Endodermal cell (in vitro differentiated cells): ENCODE measurements around the gene S1PR2. TPM values are rescaled to one million over a fixed set of nuclear protein-coding genes. Genes with fewer than 3 reads are reported as not detected.
"Not testable (repeated sequence)": the region's sequence is repeated elsewhere in the genome, so short reads cannot be mapped to it uniquely, and the experiment has no call there.

Experiments
- DNase-seq: peaks from one replicate; pipeline ENCODE4 v3.0.0-alpha.2; 2017
- H3K27ac ChIP-seq: 2 replicates; pipeline ENCODE4 v1.5.1; 2013; ENCODE audit warnings: mild to moderate bottlenecking, low read depth, low read length, moderate library complexity
- H3K27me3 ChIP-seq: 2 replicates; pipeline ENCODE4 v1.6.1; 2013; ENCODE audit warnings: mild to moderate bottlenecking, low read length, moderate library complexity; ENCODE audit not compliant: insufficient read depth, control insufficient read depth, poor library complexity, severe bottlenecking
- H3K36me3 ChIP-seq: 2 replicates; pipeline ENCODE4 v1.7.0; 2013; ENCODE audit warnings: mild to moderate bottlenecking, low read length, moderate library complexity; ENCODE audit not compliant: control insufficient read depth, insufficient read depth
- H3K4me1 ChIP-seq: one replicate; pipeline ENCODE4 v1.7.0; 2013; ENCODE audit warnings: low read length; ENCODE audit not compliant: control insufficient read depth, insufficient read depth
- H3K4me3 ChIP-seq: 2 replicates; pipeline ENCODE4 v1.5.1; 2013; ENCODE audit warnings: mild to moderate bottlenecking, low read length, moderate library complexity
- H3K9ac ChIP-seq: 2 replicates; pipeline ENCODE4 v1.6.1; 2013; ENCODE audit warnings: mild to moderate bottlenecking, low read length, moderate library complexity; ENCODE audit not compliant: poor library complexity, severe bottlenecking; ENCODE audit errors: extremely low read depth
- H3K9me3 ChIP-seq: 2 replicates; pipeline ENCODE4 v1.6.1; 2013; ENCODE audit warnings: mild to moderate bottlenecking, low read length, moderate library complexity; ENCODE audit not compliant: control insufficient read depth
- H3K27ac Mint-ChIP-seq: 2 replicates; pipeline ENCODE4 v1.8.0; 2020; ENCODE audit warnings: mixed read lengths
- H3K27me3 Mint-ChIP-seq: 2 replicates; pipeline ENCODE4 v1.8.0; 2021; ENCODE audit warnings: mild to moderate bottlenecking, mixed read lengths; ENCODE audit not compliant: insufficient read depth
- H3K36me3 Mint-ChIP-seq: 2 replicates; pipeline ENCODE4 v1.8.0; 2020; ENCODE audit warnings: low read depth, mixed read lengths
- H3K4me1 Mint-ChIP-seq: 2 replicates; pipeline ENCODE4 v1.8.0; 2020; ENCODE audit warnings: mixed read lengths
- H3K4me3 Mint-ChIP-seq: 2 replicates; pipeline ENCODE4 v1.8.0; 2020; ENCODE audit warnings: mild to moderate bottlenecking, moderate library complexity, mixed read lengths
- H3K9me3 Mint-ChIP-seq: 2 replicates; pipeline ENCODE4 v1.8.0; 2020; ENCODE audit warnings: mild to moderate bottlenecking, mixed read lengths
- CTCF ChIP-seq: fragments of 200-600 bp; sonication (generic); conservative IDR thresholded peaks from 2 replicates; pipeline ENCODE4 v1.5.0; 2021; ENCODE audit warnings: antibody characterized with exemption, mild to moderate bottlenecking
- WGBS, 2 experiments: methylation state at CpG; one replicate each; pipeline versions ENCODE4 v1.1.5 to v1.1.7; 2013; ENCODE audit warnings: missing lambda C conversion rate in 2 of 2, mixed read lengths in 1 of 2; ENCODE audit not compliant: insufficient coverage in 1 of 2, insufficient read length in 1 of 2; 5-methylcytosine and 5-hydroxymethylcytosine counted together
- microRNA-seq: library from miRNA; unstranded; fragments of <30 nt; microRNA quantifications from one replicate; pipeline ENCODE4 v1.2.0, GENCODE V29; 2020; ENCODE audit warnings: borderline microRNAs expressed
- total RNA-seq, 2 donors: library from RNA; stranded (reverse); fragmentation: NEBNext Ultra II Directional in 1 of 2; extraction: Animal tissue kit (Norgen Biotek cat#: 25700) in 1 of 2; gene quantifications; 2 replicates in 1 of 2; 3 replicates in 1 of 2; pipeline ENCODE4 v1.2.1, GENCODE V29; 2021

S1PR2 gene
- total RNA-seq, 2 donors from 2014 or later, result 11.0 to 16.4 TPM

- Histone ChIP-seq H3K27ac (no peak overlapping the region), H3K9ac (no peak overlapping the region), H3K4me1 (no peaks in the 10 kb centered on the region), H3K9me3 (no peaks in the 10 kb centered on the region), H3K36me3 (peaks cover 57% of the 10 kb centered on the region), H3K27me3 (no peaks in the 10 kb centered on the region), H3K4me3 (no peak overlapping the region)
- no peak for TF ChIP-seq CTCF
- WGBS, 2 experiments, result 90 to 98% methylated on average over 6 to 7 of the region's 7 CpGs
- Mint-ChIP-seq H3K27ac (no peak overlapping the region), H3K4me1 (no peaks in the 10 kb centered on the region), H3K9me3 (no peaks in the 10 kb centered on the region), H3K36me3 (peaks cover 47% of the 10 kb centered on the region), H3K27me3 (no peaks in the 10 kb centered on the region), H3K4me3 (no peak overlapping the region)
- DNase-seq, result no peak
These were observed 50.7 kb downstream of the S1PR2 start for GRCh38 chr19:10180459-10180858.

- not testable (repeated sequence) for H3K4me3 Mint-ChIP-seq, H3K9me3 ChIP-seq, H3K4me1 ChIP-seq, H3K27ac ChIP-seq, H3K9me3 Mint-ChIP-seq, H3K27ac Mint-ChIP-seq, H3K4me1 Mint-ChIP-seq, H3K27me3 Mint-ChIP-seq, H3K27me3 ChIP-seq, H3K4me3 ChIP-seq, H3K9ac ChIP-seq, DNase-seq
- WGBS, 2 experiments, result 93 to 95% methylated on average over 2 to 6 of the region's 6 CpGs
- H3K36me3 Mint-ChIP-seq, result peaks cover 51% of the 10 kb centered on the region
- H3K36me3 ChIP-seq, result peaks cover 61% of the 10 kb centered on the region
These were observed 51.1 kb downstream of the S1PR2 start for GRCh38 chr19:10180024-10180423.

GRCh38 chr19:10173527-10173926, 57.6 kb downstream of the S1PR2 start:
- Histone ChIP-seq H3K4me1 (no peaks in the 10 kb centered on the region), H3K27me3 (no peaks in the 10 kb centered on the region), H3K9me3 (no peaks in the 10 kb centered on the region), H3K27ac (no peak overlapping the region), H3K36me3 (peaks cover 71% of the 10 kb centered on the region), H3K4me3 (no peak overlapping the region), H3K9ac (no peak overlapping the region)
- Mint-ChIP-seq H3K27me3 (no peaks in the 10 kb centered on the region), H3K4me1 (no peaks in the 10 kb centered on the region), H3K9me3 (no peaks in the 10 kb centered on the region), H3K4me3 (no peak overlapping the region), H3K27ac (no peak overlapping the region), H3K36me3 (peaks cover 63% of the 10 kb centered on the region)
- no peak for TF ChIP-seq CTCF
- DNase-seq, result no peak
- WGBS, 2 experiments, result 92 to 97% methylated on average over 9 of the region's 9 CpGs

Small RNA genes lying within 50 kb of the gene (microRNA-seq; reads per million reads assigned to microRNA genes)
- gene MIR4322, result not detected

Other genes with a start within 250 kb of the S1PR2 start
- gene COL5A3, start 220.8 kb downstream of the S1PR2 start, total RNA-seq, result under 1 TPM in 1 of 2 donors, not detected in 1; 0.04 TPM
- gene RDH8, start 217.8 kb downstream of the S1PR2 start, total RNA-seq, result not detected
- gene SHFL, start 145.0 kb downstream of the S1PR2 start, total RNA-seq, result 10 to 100 TPM in 1 of 2 donors, 1 to 10 TPM in 1; 8.2 to 15.0 TPM
- gene ANGPTL6, start 128.7 kb downstream of the S1PR2 start, total RNA-seq, result not detected
- gene PPAN, start 125.0 kb downstream of the S1PR2 start, total RNA-seq, result 10 to 100 TPM; 40.3 to 54.0 TPM
- gene P2RY11, start 119.6 kb downstream of the S1PR2 start, total RNA-seq, result 10 to 100 TPM in 1 of 2 donors, 1 to 10 TPM in 1; 9.0 to 14.8 TPM
- 100 to 1,000 TPM; 216 to 257 TPM for gene EIF3G, start 111.4 kb downstream of the S1PR2 start, total RNA-seq
- 100 to 1,000 TPM; 163 to 189 TPM for gene DNMT1, start 36.4 kb downstream of the S1PR2 start, total RNA-seq
- gene MRPL4, start 20.9 kb upstream of the S1PR2 start, total RNA-seq, result 10 to 100 TPM; 66.0 to 69.2 TPM
- gene ICAM1, start 39.8 kb upstream of the S1PR2 start, total RNA-seq, result 1 to 10 TPM; 1.7 to 5.2 TPM
- gene ICAM4, start 55.6 kb upstream of the S1PR2 start, total RNA-seq, result under 1 TPM in 1 of 2 donors, not detected in 1; 0.44 TPM
- under 1 TPM; 0.18 to 0.37 TPM for gene ICAM5, start 58.6 kb upstream of the S1PR2 start, total RNA-seq
- gene ZGLP1, start 78.5 kb upstream of the S1PR2 start, total RNA-seq, result 1 to 10 TPM; 4.5 to 7.8 TPM
- gene FDX2, start 84.7 kb upstream of the S1PR2 start, total RNA-seq, result 10 to 100 TPM; 23.2 to 25.9 TPM
- 10 to 100 TPM; 53.1 to 64.7 TPM for gene RAVER1, start 102.2 kb upstream of the S1PR2 start, total RNA-seq
- gene ICAM3, start 108.3 kb upstream of the S1PR2 start, total RNA-seq, result 10 to 100 TPM in 1 of 2 donors, 1 to 10 TPM in 1; 2.7 to 13.7 TPM
- 10 to 100 TPM; 63.5 to 65.8 TPM for gene TYK2, start 149.2 kb upstream of the S1PR2 start, total RNA-seq
- gene CDC37, start 172.2 kb upstream of the S1PR2 start, total RNA-seq, result 100 to 1,000 TPM; 148 to 172 TPM
- 1 to 10 TPM; 1.7 to 2.6 TPM for gene PDE4A, start 189.2 kb upstream of the S1PR2 start, total RNA-seq